HG03103 (cell line): ENCODE measurements around the gene ZNF467.

ENCODE experiments used
- ATAC-seq: cut with Tn5 transposase; IDR thresholded peaks from one replicate; pipeline ENCODE4 v1.9.1; 2021; ENCODE audit warnings: low read depth; ENCODE audit not compliant: unreplicated experiment

Gene ZNF467

DNA sequence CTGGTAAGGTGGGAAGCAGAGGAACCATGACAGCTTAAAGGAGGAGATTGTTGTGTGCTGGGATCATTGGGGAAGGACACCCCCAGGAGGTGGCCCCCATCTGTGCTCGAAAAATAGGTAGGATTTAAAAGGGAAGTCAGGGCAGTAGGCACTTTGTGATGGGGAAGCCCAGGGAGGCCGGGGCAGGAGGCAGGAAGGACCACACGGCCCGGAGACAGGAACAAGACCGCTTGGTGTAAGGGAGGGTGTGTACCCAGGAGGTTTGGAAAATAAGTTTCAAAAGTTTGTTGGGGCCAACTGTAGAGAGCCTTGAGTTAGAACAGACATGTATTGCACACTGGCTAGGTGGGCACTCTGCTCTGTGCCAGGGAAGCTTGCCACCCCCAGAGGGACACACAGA is 20.7 kb downstream of the ZNF467 start:
- no peak for ATAC-seq

DNA sequence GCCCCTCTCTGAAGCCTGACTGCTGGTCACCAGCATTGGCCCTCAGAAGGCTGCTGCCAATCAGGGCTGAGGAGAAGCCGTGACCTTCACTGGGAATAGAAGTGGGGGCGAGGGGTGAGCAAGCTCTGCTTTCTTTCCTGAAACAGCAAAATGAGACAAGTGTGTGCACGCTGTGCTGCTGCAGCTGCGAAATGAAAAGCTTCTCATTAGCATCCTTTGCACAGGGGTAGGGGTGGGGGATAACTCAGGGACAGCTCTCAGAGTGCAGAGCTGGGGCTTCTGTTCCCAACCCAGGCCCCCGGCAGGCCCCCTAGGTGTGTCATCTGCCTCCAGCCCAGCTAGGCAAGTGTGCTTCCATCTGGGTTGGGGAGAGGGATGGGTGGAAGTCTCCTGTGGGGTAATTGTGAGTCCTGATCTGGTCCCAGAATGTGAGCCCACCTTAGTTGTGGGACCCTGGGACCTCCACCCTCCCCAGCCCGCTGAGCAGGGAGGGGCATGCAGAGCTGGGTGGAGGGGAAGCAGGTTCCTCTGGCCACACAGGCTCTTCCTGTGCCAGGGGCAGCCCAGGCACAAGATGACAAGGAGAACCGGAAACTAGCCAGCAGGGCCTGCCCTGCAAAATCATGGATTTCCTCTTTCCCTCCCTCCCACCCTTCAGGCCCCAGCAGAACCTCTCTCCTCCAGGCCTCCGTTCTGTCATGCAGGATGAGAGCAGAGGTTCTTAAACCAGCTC is 22.2 kb downstream of the ZNF467 start:
- ATAC-seq = no peak

DNA sequence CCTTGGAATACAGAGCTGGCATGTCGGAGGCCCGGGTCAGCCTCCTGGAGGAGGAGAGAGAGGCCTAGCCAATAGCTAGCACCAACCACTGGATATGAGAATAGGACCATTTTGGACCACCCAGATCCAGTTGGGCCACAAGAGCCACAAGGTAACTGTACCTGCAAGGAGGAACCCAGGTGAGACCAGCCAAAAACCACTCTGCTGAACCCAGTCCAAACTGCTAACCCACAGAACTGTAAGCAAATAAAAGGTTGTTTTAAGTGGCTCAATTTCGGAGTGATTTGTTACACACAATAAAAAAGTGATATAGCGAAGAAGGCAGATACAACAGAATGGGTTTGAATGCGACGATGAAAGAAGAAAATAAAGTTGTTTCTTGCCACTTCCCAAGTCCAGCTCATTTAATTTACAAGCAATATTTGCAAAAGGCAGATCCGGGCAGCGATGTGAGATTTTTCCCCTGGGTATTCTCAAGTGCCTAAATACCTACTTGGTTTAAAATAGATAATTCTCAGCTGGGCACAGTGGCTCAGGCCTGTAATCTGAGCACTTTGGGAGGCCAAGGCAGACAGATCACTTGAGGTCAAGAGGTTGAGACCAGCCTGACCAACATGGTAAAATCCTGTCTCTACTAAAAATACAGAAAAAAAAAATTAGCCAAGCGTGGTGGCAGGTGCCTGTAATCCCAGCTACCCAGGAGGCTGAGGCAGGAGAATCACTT is 23.1 kb downstream of the ZNF467 start:
- ATAC-seq = no peak

DNA sequence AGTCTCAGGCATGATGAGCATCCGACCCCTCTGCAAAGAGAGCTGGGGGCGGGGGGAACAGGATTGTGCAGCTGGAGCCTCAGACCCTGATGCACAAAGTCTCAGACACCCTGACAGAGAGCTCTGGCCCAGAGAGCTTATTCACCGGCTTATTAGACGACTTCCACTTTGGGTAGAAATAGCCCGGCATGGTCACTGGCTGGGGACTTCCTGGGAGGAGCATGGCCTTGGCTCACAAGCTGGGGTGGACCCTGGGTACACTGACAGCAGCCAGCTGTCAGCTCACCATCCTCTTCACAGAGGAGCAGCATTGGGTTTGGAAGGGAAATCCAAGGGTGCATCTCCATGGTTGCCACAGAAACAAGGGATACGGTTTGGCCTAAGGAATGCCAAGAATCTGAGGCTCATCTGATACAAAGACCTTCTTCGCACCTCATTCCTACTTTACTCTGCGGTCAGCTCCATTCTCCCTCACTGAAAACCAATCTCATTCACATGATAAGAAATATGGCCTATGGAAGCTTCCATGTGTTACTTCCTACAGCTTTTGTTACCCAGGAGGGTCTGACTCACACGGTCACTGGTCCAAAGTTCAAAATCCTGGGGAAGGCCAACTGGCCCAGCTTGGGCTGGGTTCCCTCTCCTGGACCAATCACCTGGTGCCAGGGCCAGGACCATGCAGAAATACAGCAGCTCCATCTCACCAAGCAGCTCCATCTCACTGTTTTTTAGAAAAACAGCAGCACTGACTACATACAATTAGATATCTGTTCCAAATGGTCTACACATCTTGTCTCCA is 25.1 kb downstream of the ZNF467 start:
- no peak for ATAC-seq

DNA sequence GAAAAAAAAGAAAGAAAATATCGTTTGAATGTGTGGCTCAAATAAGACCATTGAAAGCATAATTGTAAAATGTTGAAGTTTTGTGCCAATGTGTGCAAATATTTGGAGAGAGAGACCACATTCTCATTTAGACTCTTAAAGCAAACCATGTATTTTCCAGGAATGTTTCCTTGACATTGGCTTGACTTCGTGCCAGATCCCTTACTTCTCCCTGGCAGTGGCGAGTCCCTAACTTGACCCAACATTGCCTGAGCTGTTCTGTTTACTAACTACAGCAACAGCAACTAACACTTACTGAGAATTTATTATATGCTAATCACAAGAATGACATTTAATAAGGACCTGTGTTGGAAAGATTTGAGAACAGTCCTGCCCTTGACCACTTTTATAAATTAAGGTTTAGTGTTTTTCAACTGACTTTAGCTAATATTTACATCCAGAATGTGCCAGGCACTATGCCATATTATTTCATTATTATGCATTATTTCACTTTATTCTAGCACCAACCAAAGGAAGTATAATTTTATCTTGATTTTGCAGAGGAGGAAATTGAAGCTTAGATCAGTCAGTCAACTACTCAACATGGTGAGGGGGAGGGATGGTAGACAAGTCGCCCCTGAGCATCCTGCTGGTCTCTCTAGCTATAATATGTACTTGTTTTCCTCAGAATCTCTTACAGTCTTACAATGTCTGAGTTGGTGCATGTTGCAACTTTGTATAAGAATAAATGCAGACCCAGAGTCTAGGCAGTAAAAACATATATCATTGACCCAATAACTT is 29.7 kb downstream of the ZNF467 start:
- no peak for ATAC-seq

DNA sequence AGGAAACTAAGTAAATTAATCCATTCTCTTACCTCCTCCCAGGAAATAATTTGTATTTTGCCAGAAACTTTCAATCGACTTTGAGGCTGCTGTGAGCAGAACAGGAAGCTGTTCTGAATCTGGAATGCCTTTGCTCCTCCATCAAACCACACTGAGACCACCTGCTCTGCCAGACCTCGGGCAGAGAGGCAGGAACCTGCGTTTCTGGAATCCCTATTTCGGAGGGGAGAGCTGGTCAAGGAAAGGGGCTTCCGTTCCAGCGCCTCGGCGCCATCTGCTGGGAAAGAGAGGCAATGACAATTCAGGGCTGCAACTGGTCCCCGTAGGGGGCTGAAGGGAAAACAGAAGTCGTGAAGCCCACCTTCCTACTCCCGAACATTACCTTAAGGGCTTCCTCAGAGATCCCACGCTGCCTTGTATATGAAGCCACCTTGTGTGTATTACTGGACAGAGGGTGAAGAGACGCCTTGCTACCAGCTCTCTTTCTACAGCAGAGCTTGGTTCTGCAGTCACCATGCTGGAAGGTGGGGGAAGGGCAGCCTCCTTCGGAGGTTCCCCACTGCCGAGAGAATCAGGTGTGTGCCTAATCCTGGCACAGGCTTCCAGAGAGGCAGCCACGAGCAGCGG is 31.2 kb downstream of the ZNF467 start:
- peak; percentile 63 for ATAC-seq

DNA sequence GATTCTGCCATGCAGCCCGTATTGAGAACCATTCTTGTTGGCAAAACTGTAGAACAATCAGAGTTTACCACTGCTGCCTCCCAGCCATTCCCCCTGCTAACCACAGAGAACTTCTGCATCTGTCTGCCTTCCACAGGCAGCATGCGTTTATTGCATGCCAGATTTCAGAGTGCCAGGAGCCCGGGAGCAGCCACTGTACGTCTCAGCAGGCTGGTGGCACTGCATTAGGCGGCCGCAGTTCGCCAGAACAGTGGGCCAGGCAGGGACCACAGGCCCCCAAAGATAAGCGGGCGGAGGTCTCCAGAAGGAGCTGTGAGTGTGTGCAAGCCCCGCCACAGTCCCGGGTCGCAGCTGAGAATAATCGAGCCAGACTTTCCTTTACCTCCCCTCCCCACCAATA is 31.8 kb downstream of the ZNF467 start:
- no peak for ATAC-seq

DNA sequence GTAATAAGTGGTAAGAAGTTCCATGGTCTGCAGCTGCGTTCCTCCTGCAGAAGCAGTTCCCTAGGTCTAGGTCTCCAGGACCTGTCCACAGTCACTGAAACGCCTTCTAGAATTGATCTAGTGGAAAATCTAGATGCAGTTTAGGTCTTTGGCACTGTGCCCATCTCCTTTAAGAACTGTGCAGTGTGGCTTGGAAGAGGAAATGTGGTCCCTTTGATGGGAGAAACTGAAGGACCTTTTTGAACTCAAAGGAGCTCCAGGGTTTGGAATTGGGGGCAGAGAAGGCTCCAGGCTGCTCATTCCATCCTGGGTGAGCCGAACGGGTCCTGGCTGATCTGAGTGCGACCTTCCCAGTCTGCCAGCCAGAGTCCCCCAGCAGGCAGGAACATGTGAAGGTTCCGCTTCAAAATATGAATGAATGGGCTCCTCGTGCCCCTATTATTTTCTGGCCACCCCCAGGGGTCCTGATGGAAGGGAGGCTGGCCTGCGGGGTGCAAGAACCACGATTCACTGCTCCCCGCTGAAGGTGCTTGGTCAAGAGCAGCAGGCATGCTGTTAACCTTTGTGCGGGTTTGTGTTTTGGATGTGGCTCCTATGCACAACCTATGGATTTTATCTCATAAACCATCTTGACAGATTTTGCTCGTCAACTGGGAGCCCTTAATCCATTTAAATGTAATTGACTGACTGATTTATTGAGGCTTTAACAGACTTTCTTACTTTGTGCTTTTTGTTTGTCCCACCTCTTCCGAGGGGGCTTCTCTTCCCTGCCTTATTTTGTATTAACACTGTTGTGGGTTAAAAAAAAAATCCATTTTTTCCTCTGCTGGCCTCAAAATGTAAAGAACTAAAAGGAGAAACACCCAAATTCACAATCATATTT is 36.7 kb downstream of the ZNF467 start:
- no peak for ATAC-seq

DNA sequence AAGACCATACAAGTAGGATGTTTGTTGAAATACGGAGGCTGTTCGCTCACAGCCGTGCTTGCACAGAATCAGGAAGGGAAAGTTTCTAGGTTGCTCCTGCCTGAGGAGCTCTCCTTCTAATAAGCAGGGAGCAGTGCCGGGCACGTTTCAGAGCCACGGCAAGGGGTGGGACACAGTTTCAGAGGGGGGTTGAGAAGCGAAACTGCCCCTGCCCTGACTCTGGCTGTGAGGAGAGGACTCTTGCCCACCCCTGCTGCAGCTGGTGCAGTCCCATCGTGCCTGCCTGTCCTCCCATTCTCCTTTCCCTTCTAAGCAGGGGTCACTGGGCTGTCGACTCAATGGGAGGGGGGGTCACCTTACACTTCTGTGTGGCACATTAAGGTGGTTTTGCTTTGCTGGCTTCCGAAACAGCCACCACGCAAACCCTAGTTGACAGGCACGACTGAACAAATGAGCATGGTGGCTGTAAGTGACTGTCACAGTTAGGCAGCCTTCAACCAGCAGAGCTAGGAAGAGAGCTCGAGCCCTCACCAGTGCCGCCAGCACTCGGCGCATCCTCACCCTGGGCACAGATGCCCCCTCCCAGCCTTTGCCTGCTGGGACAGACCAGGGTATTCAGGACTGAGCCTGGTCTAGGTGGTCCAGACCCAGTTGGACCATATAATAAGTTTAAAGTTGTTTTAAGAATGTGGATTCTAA is 37.5 kb downstream of the ZNF467 start:
- ATAC-seq = no peak

DNA sequence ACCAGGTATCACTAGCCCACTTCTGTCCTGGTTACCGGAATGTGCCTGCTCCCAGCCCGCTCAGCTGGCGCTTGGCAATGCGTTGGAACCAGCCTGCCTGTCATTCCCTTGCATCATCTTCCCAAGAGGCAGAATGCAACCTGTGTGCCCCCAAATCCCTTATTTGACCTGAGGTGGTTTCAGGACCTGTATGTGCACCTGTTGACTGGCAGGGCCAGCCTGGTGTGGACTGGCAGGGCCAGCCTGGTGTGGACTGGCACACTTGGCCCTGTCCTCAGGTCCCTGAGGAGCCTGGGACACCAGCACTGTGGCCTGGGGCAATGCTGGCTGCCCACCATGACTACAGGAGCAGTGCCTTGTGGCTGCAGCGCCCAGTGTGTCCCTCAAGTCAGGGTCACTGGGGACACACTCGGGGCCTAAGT is 38.2 kb downstream of the ZNF467 start:
- no peak for ATAC-seq

DNA sequence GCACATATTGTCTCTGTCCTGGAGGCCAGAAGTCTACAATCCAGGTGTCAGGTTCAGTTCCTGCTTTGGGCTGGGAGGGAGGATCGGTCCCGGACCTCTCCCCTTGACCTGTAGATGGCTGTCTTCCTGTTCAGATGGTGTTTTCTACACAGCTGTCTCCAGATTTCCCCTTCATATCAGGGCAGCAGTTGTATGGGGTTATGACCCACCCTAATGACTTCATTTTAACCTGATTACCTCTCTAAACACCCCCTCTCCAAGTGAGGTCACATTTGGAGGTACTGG is 38.7 kb downstream of the ZNF467 start:
- ATAC-seq = no peak

DNA sequence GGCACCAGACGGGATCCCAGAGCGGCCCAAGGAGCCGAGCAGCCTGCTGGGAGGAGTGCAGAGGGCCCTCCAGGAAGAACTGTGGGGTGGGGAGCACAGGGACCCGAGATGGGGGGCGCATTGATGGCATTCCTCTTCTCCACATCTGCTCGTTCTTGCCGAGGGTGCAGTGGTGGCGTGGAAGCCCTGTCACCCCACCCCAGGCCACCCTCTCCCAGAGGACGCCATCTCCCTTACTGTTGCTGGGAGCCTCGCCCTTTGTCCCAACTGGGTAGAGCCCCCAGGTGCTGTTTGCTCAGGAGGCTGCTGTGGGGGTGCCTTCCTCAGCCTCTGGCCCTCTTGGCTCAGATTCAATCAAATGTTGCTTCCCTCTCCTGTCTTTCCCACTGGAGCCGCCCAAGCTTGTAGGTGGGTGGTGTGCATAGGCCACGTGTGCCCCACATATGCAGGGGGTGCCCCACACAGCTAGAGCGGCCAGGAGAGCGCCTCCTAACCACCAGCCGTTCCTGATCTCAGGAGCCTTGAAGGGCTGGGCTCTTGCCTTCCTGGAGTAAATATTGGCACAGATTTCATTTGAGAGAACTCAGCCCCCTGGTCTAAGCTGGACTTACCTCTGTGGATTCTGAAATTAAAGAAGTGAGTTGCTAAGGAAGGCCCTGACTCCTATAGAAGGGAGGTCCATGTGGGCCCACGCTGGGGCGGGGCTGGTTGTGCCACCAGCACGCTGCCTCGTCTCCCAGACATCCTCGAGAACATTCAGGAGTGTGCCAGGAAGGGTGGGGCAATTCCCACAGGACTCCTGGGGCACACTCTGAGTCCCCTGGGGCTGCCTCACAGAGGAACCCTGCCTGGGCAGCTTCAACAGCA is 39.2 kb downstream of the ZNF467 start:
- no peak for ATAC-seq

DNA sequence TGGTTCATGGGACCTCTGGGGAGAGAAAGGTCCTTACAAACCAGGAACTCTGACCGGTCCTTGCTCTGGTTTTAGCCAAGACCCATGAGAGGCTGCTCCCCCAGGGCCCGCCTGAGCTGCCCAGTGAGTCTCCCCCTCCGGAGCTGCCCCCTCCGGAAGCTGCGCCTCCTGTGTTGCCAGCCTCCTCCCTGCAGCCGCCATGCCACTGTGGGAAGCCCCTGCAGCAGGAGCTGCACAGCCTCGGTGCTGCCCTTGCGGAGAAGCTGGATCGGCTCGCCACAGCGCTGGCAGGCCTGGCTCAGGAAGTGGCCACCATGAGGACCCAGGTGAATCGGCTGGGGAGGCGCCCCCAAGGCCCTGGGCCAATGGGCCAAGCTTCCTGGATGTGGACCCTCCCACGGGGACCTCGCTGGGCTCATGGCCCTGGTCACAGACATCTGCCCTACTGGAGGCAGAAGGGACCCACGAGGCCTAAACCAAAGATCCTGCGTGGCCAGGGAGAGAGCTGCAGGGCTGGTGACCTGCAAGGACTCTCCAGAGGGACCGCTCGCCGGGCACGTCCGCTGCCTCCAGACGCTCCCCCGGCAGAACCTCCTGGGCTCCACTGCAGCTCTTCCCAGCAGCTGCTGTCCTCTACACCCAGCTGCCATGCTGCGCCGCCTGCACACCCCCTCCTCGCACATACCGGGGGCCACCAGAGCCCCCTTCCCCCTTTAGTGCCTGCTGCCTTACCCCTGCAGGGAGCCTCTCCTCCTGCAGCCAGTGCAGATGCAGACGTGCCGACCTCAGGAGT is 40.1 kb downstream of the ZNF467 start:
- ATAC-seq = no peak

DNA sequence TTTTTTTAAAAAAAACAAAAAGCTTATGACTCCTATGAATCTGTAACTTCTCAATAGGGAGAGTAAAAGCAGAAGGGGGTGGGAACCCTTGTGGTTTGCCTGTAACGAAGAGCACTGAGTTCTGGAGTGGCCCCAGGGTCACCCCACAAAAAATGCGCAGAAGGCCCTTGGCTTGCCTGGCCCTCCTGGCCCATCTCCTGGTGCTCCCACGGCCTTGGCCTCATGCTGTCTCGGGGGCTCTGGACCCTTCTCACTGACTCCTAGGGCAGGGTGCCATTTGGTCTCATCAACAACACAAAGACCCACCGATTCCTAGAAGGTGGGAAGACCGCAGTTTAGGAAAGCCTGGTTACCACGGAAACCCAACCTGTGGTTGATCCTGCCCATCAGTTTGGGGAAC is 40.8 kb downstream of the ZNF467 start:
- ATAC-seq = no peak

DNA sequence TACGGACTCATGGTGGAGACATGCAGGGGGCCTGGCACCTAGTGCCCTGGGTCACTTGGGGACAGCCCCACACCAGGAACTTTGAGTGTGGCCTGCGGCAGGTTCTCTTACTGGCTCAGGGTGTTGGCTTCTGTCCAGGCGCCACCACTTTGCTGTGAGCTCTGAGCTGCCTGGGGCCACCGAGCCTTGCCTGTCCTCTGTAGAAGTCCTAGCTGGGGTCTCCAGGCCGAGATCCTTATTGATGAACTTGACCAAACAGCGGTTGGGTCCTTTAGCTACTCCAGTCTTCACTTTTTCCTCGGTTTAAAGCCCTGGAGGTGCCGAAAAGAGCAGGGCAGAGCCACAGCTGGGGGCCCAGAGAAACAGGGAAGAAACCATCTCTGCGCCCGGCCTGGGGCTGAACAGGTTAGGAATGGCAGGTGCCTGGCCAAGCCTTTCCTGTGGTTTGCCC is 41.3 kb downstream of the ZNF467 start:
- ATAC-seq = no peak

DNA sequence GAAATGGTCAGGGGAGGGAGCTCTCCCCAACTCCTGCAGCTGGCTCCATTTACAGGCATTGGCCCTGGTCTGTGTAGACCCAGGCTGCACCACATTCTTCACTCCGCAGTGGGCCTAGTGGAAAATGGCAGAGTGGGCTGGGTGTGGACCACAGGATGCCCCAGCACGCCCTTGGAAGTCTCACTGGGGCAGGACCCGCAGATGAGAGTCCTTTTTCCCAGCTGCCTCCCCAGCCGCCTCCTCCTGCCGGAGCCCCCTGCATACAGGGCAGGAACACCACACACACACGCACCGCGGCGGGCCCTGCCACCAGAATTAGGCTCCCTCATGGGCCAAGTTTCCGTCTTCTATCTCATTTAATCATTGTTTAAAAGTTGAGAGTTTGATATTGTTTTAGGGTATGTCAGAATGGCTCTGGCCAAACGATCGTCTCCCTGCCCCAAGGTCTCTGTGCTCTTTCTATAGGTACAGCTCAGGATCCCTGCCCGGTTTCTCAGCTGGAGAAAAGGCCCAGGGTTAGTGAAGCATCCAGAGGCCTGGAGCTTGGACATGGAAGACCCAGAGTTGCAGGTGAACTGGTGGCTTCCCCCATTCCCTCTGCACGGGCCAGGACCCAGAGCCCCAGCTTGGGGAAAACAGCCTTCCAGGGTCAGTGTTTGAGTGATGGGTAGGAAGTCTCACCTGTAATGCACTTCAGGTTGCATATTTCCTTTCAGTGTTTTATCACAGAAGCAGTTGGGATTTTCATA is 42.0 kb downstream of the ZNF467 start:
- no peak for ATAC-seq
